GM23338 (cell line): Measurements from ENCODE around the gene REEP1. TPM values are rescaled to one million over a fixed set of nuclear protein-coding genes. Genes with fewer than 3 reads are reported as not detected.

Experiments used
- ATAC-seq: fragments of 200-7000 bp; cut with Tn5 transposase; 3 replicates; pipeline ENCODE4 v1.9.1; 2020
- DNase-seq: peaks from one replicate; pipeline ENCODE4 v3.0.0-alpha.2; 2015; ENCODE audit warnings: low spot score
- H2AFZ ChIP-seq: fragments of 200-600 bp; sonication (generic); 2 replicates; pipeline ENCODE4 v1.8.0; 2016; ENCODE audit warnings: antibody characterized with exemption, mild to moderate bottlenecking, moderate library complexity
- H3F3A ChIP-seq: fragments of 200-600 bp; sonication (generic); replicated peaks from 2 replicates; pipeline ENCODE4 v1.8.0; 2017; ENCODE audit warnings: antibody characterized with exemption, mixed run types, low read depth
- H3K27ac ChIP-seq: fragments of 200-600 bp; sonication (generic); 2 replicates; pipeline ENCODE4 v1.6.1; 2016; ENCODE audit warnings: low read depth
- H3K27me3 ChIP-seq: fragments of 200-600 bp; sonication (generic); 2 replicates; pipeline ENCODE4 v1.8.0; 2016; ENCODE audit warnings: mild to moderate bottlenecking, mixed run types, moderate library complexity; ENCODE audit not compliant: insufficient read depth
- H3K36me3 ChIP-seq: fragments of 200-600 bp; sonication (generic); 2 replicates; pipeline ENCODE4 v1.8.0; 2016; ENCODE audit warnings: mild to moderate bottlenecking; ENCODE audit not compliant: insufficient read depth
- H3K4me1 ChIP-seq: fragments of 200-600 bp; sonication (generic); 2 replicates; pipeline ENCODE4 v1.8.0; 2016; ENCODE audit warnings: mild to moderate bottlenecking, moderate library complexity; ENCODE audit not compliant: insufficient read depth
- H3K4me2 ChIP-seq: fragments of 200-600 bp; sonication (generic); 2 replicates; pipeline ENCODE4 v1.7.1; 2017; ENCODE audit warnings: mixed run types
- H3K4me3 ChIP-seq: fragments of 200-600 bp; sonication (generic); 2 replicates; pipeline ENCODE4 v1.6.1; 2016; ENCODE audit warnings: mixed run types
- H3K79me2 ChIP-seq: fragments of 200-600 bp; sonication (generic); replicated peaks from 2 replicates; pipeline ENCODE4 v1.8.0; 2017; ENCODE audit warnings: mild to moderate bottlenecking; ENCODE audit not compliant: insufficient read depth
- H3K9me2 ChIP-seq: fragments of 200-600 bp; sonication (generic); 2 replicates; pipeline ENCODE4 v1.8.0; 2017; ENCODE audit not compliant: insufficient read depth
- H4K20me1 ChIP-seq: fragments of 200-600 bp; sonication (generic); replicated peaks from 2 replicates; pipeline ENCODE4 v1.8.0; 2017; ENCODE audit warnings: mild to moderate bottlenecking; ENCODE audit not compliant: insufficient read depth
- H3K27ac Mint-ChIP-seq: 2 replicates; pipeline ENCODE4 v1.8.0; 2020; ENCODE audit warnings: inconsistent platforms, mild to moderate bottlenecking, moderate library complexity, mixed read lengths
- H3K27me3 Mint-ChIP-seq: 3 replicates; pipeline ENCODE4 v1.8.0; 2022; ENCODE audit warnings: low read depth, mild to moderate bottlenecking, moderate library complexity, mixed read lengths, inconsistent platforms; ENCODE audit not compliant: insufficient read depth, poor library complexity
- H3K36me3 Mint-ChIP-seq: 3 replicates; pipeline ENCODE4 v1.8.0; 2021; ENCODE audit warnings: low read depth, mild to moderate bottlenecking, inconsistent platforms, moderate library complexity, mixed read lengths
- H3K4me1 Mint-ChIP-seq: 3 replicates; pipeline ENCODE4 v1.8.0; 2020; ENCODE audit warnings: mild to moderate bottlenecking, inconsistent platforms, mixed read lengths
- H3K4me3 Mint-ChIP-seq: 3 replicates; pipeline ENCODE4 v1.8.0; 2021; ENCODE audit warnings: moderate library complexity, mild to moderate bottlenecking, inconsistent platforms, mixed read lengths
- H3K9me3 Mint-ChIP-seq: 3 replicates; pipeline ENCODE4 v1.8.0; 2020; ENCODE audit warnings: moderate library complexity, mild to moderate bottlenecking, inconsistent platforms, mixed read lengths
- EZH2 ChIP-seq: fragments of 200-600 bp; sonication (generic); IDR thresholded peaks from one replicate; pipeline ENCODE4 v1.8.0; 2017; ENCODE audit warnings: antibody characterized with exemption, mild to moderate bottlenecking, low read depth; ENCODE audit not compliant: unreplicated experiment
- EZH2phosphoT487 ChIP-seq: fragments of 200-600 bp; sonication (generic); IDR thresholded peaks from one replicate; pipeline ENCODE4 v1.8.1; 2018; ENCODE audit warnings: antibody characterized with exemption; ENCODE audit not compliant: unreplicated experiment
- NANOG ChIP-seq: IDR thresholded peaks from 2 replicates; pipeline ENCODE4 v1.6.1; 2016; ENCODE audit warnings: antibody characterized with exemption, borderline replicate concordance
- STAT1 ChIP-seq: IDR thresholded peaks from one replicate; pipeline ENCODE4 v1.6.1; 2016; ENCODE audit warnings: antibody characterized with exemption; ENCODE audit not compliant: unreplicated experiment
- ZNF114 ChIP-seq: fragments of 250-450 bp; sonication (Bioruptor Pico); IDR thresholded peaks from 2 replicates; pipeline ENCODE4 v1.5.0; 2020; ENCODE audit warnings: mild to moderate bottlenecking, moderate library complexity
- ZNF331 ChIP-seq: fragments of 250-450 bp; sonication (Bioruptor Pico); IDR thresholded peaks from 2 replicates; pipeline ENCODE4 v1.5.0; 2020; ENCODE audit warnings: low read depth, mild to moderate bottlenecking, moderate library complexity
- ZNF462 ChIP-seq: fragments of 250-450 bp; sonication (Bioruptor Pico); IDR thresholded peaks from 2 replicates; pipeline ENCODE4 v1.5.0; 2020; ENCODE audit warnings: mild to moderate bottlenecking, moderate library complexity
- polyA plus RNA-seq: library from polyadenylated mRNA; unstranded; fragments of >200 nt; fragmentation: Nextera tagmentation; extraction: Ambion mirVana; gene quantifications from 2 replicates; pipeline ENCODE4 v1.2.1, GENCODE V29; 2016
- total RNA-seq: library from RNA; depleted of rRNA; stranded (reverse); fragments of >200 nt; shearing (Covaris generic); gene quantifications from 2 replicates; pipeline ENCODE4 v1.2.3, GENCODE V29; 2014
- TF ChIP-seq, protein P1 (sequence below): IDR thresholded peaks from 2 replicates; pipeline ENCODE4 v1.6.1; 2016; ENCODE audit warnings: antibody characterized with exemption
- TF ChIP-seq, protein P2 (sequence below): IDR thresholded peaks from one replicate; pipeline ENCODE4 v1.6.1; 2018; ENCODE audit warnings: antibody characterized with exemption; ENCODE audit not compliant: unreplicated experiment

The REEP1 gene
- total and polyA plus RNA-seq, 2 experiments from 2014 or later, result 1.6 to 1.8 TPM

- peak; percentile 25 for DNase-seq
- H3K27ac ChIP-seq, result no peak overlapping the region
- peaks cover 22% of the 10 kb centered on the region; the same call in 1 of the 2 replicates for H3K4me1 ChIP-seq
- TF ChIP-seq, protein P1, sequence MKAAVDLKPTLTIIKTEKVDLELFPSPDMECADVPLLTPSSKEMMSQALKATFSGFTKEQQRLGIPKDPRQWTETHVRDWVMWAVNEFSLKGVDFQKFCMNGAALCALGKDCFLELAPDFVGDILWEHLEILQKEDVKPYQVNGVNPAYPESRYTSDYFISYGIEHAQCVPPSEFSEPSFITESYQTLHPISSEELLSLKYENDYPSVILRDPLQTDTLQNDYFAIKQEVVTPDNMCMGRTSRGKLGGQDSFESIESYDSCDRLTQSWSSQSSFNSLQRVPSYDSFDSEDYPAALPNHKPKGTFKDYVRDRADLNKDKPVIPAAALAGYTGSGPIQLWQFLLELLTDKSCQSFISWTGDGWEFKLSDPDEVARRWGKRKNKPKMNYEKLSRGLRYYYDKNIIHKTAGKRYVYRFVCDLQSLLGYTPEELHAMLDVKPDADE, result no peak
- H3K9me2 ChIP-seq, result peaks cover 13% of the 10 kb centered on the region; the same call in 1 of the 2 replicates
- Mint-ChIP-seq H3K9me3 (no peaks in the 10 kb centered on the region), H3K36me3 (no peaks in the 10 kb centered on the region), H3K27ac (no peak overlapping the region; the same call in 1 of the 2 replicates), H3K27me3 (peaks cover 5% of the 10 kb centered on the region), H3K4me3 (no peak overlapping the region), H3K4me1 (peaks cover 28% of the 10 kb centered on the region)
- no peaks in the 10 kb centered on the region for H3K79me2 ChIP-seq
- no peak overlapping the region for H3K4me2 ChIP-seq
- H2AFZ ChIP-seq, result no peak overlapping the region
- ATAC-seq, result peak; percentile 49
- H3K4me3 ChIP-seq, result no peak overlapping the region
- H3F3A ChIP-seq, result no peaks in the 10 kb centered on the region
- no peaks in the 10 kb centered on the region for H4K20me1 ChIP-seq
- H3K36me3 ChIP-seq, result no peaks in the 10 kb centered on the region
- H3K27me3 ChIP-seq, result no peaks in the 10 kb centered on the region
Measured at GRCh38 chr2:86256300-86256699, 81.1 kb downstream of the REEP1 start.

DNA sequence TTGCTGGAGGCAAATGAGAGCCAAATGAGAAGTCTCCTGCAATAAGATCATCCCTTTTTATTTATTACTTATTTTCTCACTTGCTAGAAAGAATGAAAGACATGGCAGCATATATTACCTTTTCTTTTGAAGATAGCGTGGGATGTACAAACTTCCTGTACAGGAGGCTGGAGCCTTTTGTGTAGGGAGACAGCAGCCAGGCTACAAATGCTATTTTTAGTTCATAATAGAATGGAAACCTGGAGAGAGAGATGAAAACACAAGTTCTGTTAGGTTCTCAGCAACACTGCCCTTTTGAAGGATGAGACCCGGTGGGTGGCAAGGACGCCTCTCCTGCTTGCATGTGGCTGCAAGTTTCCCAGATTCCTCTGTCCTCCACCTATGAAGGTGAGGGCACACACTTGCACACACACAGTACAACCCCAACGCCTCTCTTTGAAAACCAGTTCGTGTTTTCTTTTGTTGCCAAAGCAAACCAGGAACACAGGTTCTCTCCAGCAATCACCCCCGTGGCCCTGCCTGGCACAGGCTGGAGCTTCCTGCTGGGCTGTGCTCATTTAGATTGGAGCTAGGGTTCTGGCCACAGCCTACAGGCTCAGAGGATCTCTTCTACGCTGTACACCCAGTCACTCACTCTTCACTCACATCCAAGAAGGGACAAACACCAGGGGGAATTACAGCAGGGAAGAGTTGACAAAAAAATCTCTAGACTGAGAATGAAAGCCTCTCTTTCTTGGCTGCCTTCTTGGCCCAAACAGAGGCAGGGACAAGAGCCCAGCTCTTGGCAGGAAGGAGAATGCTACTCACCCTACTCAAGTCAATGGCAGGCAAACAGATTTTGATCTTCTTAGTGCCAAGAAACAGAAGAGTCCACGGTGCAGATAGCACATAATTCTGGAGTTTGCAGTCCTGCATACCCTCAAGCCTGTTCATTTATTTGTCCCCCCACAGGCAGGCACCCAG is 82.6 kb downstream of the REEP1 start:
- Mint-ChIP-seq H3K36me3 (no peaks in the 10 kb centered on the region), H3K27me3 (peaks cover 7% of the 10 kb centered on the region), H3K9me3 (no peaks in the 10 kb centered on the region), H3K4me3 (no peak overlapping the region), H3K4me1 (peaks cover 33% of the 10 kb centered on the region), H3K27ac (peak overlapping the region; percentile 52)
- Histone ChIP-seq H3K9me2 (peaks cover 9% of the 10 kb centered on the region; the same call in 1 of the 2 replicates), H3K4me1 (peaks cover 22% of the 10 kb centered on the region; the same call in 1 of the 2 replicates), H3K27me3 (no peaks in the 10 kb centered on the region), H3K27ac (0 out of 2 replicates have a peak overlapping the region, but pooled peaks have one; percentile 8), H3K36me3 (no peaks in the 10 kb centered on the region), H3F3A (no peaks in the 10 kb centered on the region), H3K79me2 (no peaks in the 10 kb centered on the region), H3K4me3 (no peak overlapping the region), H4K20me1 (no peaks in the 10 kb centered on the region), H3K4me2 (no peak overlapping the region), H2AFZ (peak overlapping the region; percentile 70; the same call in 1 of the 2 replicates)
- ATAC-seq, result peak; percentile 71
- peak; percentile 20 for DNase-seq
- TF ChIP-seq NANOG (no peak), EZH2 (no peak), ZNF114 (CRISPR knock-in tag) (no peak), ZNF462 (CRISPR knock-in tag) (no peak), STAT1 (no peak), EZH2phosphoT487 (no peak), ZNF331 (no peak)
- TF ChIP-seq, protein P2, sequence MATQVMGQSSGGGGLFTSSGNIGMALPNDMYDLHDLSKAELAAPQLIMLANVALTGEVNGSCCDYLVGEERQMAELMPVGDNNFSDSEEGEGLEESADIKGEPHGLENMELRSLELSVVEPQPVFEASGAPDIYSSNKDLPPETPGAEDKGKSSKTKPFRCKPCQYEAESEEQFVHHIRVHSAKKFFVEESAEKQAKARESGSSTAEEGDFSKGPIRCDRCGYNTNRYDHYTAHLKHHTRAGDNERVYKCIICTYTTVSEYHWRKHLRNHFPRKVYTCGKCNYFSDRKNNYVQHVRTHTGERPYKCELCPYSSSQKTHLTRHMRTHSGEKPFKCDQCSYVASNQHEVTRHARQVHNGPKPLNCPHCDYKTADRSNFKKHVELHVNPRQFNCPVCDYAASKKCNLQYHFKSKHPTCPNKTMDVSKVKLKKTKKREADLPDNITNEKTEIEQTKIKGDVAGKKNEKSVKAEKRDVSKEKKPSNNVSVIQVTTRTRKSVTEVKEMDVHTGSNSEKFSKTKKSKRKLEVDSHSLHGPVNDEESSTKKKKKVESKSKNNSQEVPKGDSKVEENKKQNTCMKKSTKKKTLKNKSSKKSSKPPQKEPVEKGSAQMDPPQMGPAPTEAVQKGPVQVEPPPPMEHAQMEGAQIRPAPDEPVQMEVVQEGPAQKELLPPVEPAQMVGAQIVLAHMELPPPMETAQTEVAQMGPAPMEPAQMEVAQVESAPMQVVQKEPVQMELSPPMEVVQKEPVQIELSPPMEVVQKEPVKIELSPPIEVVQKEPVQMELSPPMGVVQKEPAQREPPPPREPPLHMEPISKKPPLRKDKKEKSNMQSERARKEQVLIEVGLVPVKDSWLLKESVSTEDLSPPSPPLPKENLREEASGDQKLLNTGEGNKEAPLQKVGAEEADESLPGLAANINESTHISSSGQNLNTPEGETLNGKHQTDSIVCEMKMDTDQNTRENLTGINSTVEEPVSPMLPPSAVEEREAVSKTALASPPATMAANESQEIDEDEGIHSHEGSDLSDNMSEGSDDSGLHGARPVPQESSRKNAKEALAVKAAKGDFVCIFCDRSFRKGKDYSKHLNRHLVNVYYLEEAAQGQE, result no peak
